GM21528 (cell line): ENCODE data around the gene MMP21.

Experiments used
- ATAC-seq: cut with Tn5 transposase; IDR thresholded peaks from one replicate; pipeline ENCODE4 v1.9.1; 2021; ENCODE audit warnings: mild to moderate bottlenecking, moderate library complexity; ENCODE audit not compliant: unreplicated experiment, low FRiP score

The MMP21 gene

DNA sequence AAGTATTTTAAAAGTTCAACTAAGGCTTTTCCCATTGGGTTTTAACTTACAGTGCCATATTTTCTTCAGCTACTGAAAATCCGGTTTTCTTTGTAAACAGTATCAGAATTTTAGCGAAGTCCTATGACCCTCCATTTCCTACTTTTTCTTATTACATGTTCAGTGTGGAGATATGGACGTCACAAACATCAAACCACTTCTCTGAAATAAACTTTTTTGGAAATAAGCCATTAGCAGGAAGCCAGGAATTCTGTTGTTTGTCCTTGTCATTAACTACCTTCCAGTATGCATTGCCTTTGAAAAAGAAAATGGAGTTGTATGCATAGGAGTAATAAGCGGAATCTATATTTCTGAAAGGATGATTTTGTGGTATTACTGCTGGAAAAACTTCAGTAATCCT lies 9.1 kb downstream of the MMP21 start:
- no peak for ATAC-seq

- ATAC-seq, result no peak
Measured at GRCh38 chr10:125765835-125766234, 9.8 kb downstream of the MMP21 start.

DNA sequence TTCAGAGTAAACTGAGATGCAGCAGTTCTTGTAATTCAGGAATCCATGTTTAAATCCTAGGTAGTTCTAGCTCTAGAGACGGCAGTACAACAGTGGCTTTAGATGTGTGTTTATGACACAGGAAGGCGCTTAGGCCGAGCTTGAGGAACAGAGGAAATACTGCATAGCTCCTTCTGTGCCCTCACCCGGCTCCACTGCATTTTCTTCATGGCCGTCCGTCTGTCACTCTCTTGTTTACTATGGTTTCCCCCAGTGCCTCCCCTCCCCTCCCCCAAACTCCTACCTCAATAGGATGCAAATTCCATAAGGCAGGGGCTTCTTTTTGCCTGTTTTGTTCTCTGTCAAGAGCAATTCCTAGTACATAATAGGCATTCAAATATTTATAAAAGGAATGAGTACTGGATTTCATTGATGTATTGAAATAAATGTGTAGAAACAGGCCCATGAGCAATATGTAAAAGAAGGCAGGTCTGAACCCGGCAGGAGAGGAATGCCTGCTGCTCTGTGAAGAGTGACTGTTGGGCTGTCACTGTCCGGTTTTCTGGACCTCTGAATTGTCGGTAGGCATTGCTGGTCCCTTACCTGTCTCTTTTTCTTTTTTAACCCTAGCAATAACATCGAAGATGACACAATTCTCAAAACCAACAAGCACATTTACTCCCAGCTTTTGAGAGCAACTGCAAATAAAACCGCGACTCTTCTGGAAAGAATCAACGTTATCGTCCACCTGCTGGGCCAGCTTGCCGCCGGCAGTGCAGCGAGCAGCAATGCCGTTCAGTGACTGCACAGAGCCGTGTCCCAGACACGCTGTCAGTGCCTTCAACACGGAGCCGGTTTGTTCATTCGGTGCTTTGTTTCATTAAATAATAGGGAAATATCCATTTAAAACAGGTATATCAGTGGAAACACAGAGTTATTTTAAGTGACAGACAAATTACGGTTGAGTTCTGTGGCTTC lies 12.7 kb downstream of the MMP21 start:
- ATAC-seq, result no peak

GRCh38 chr10:125761961-125762360 lies 13.7 kb downstream of the MMP21 start:
- no peak for ATAC-seq

- ATAC-seq, result no peak
Measured at GRCh38 chr10:125757742-125758141, 17.9 kb downstream of the MMP21 start.

DNA sequence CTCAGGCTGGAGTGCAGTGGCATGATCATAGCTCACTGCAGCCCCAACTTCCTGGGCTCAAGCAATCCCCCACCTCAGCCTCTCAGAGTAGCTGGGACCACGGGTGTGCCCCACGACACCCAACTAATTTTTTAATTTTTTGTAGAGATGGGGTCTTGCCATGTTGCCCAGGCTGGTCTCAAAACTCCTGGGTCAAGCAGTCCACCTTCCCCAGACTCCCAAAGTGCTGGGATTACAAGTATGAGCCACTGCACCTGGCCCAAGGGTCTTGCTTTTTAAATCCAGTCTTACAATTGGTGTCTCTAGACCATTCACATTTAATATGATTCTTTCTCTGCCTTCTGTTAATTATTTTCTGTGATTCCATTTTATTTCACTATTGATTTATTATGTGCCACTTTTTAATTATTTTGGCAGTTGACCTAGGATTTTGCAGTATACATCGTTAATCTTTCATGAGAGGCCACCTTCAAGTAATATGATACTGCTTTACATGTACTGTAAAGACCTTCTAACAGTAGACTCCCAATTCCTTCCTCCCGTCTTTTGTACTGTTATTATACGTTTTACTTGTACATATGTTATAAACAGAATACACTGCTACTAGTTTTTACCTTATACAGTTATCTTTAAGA lies 18.7 kb downstream of the MMP21 start:
- ATAC-seq, result no peak

DNA sequence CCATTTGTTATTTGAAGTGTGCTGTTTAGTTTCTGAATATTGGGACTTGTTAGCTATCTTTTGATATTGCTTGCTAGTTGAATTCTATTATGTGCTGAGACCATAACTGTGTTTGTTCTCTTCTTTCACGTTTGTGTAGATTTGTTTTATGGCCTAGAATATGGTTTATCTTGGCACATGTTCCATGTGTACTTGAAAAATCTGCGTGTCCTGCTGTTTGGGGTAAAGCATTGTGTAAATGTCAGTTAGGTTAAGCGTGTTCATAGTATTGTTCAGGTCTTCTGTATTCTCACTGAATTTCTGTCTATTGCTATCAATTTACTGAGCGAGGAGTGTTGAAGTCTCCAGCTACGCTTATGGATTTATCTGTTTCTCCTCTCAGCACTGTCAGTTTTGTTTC lies 19.4 kb downstream of the MMP21 start:
- ATAC-seq, result no peak

GRCh38 chr10:125747417-125747816 lies 28.2 kb downstream of the MMP21 start:
- ATAC-seq, result no peak

DNA sequence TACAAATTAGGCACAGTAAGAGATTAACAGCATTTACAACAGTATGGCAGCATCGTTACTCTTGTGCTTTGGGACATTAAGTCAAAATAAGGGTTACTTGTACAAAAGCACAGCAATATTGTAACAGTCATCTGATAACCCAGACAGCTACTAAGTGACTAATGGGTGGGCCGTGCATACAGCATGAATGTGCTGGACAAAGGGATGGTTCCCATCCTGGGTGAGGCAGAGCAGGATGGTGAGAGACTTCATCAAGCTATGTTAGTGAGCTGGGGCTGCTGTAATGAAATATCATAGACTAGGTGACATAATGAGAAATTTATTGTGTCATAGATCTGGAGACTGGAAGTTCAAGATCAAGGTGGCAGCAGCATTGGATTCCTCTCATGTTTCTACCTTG lies 30.7 kb downstream of the MMP21 start:
- ATAC-seq, result no peak

GRCh38 chr10:125742465-125742864 lies 33.2 kb downstream of the MMP21 start:
- no peak for ATAC-seq

DNA sequence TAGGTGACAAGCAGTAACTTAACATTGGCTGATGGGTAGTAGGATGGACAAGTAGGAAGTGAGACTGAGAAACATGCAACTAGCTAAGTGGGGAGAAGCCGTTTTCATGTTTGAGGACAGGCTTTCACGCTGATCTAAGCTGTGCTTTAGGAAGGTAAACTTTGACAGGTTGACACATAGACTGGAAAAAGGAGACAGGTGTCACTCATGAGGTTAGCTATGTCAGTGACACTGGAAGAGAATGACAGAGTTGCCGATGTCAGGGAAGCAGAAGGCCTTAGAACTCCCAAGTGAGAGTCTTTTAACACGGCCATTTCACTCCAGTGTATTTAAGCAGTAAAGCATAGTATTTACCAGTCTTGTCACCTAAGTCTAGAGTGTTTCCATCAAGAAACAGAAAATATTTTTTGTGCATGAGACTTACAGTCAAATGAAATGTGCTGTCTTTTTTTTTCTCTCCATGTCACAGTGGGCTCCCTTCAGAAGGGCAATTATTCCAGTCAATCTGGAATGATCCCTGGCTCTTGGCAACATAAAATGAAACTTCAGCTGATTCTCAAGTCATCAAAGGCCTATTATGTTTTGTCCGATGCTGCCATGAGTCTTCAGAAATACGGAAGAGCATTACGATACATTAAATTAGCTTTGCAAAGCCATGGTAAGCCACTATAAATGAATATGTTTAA lies 35.5 kb downstream of the MMP21 start:
- ATAC-seq, result no peak

DNA sequence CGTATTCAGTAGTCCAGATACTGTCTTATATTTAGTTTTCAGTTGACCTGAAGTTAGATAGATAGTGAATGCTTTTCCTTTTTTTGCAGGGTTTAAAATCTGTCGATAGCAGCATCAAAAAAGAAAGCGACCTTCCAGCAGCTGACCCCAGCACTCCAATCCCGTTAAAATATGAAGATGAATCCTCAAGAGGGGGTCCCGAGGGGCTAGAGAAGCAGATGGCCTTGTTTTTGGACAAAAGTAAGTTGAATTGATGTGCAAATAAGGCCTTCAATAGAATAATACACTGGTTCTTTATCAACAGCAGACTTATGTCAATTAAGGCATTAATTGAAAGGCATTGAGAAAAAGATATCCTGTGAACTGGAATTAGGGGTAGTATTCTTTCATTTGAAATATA lies 37.4 kb downstream of the MMP21 start:
- ATAC-seq, result no peak

DNA sequence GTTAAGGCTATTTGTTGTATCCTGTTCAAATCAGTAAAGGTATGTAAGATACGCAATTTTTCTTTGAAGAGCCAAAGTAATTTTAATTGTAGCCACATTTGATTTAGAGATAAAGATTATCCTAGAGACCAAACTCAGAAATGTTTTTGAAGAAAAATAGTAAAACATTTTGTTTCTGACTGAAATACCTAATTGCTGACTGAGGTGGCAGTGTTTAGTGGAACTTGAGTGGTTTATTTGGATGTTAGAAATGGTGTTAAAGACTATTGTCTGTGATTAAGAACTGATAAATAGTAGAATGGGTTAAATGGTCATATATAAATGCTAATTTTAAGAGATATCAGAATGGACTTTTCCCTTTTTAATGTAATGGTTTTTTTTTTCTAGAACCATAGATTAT lies 40.8 kb downstream of the MMP21 start:
- no peak for ATAC-seq

DNA sequence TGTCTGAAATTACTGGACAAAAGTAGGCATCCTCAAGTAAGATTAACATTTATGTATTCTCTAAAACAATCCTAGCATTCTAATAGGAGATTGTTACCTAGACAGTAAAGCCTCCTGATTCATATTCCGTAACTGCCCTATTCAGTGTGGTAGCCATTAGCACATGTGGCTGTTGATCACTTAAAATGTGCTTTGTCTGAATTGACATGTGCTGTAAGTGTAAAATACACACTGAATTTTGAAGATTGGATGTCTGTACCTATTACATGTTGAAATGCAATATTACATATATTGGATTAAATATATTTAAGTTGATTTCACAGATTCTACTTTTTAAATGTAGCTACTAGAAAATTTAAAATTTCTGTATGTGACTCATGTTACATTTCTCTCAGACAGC lies 41.5 kb downstream of the MMP21 start:
- no peak for ATAC-seq

DNA sequence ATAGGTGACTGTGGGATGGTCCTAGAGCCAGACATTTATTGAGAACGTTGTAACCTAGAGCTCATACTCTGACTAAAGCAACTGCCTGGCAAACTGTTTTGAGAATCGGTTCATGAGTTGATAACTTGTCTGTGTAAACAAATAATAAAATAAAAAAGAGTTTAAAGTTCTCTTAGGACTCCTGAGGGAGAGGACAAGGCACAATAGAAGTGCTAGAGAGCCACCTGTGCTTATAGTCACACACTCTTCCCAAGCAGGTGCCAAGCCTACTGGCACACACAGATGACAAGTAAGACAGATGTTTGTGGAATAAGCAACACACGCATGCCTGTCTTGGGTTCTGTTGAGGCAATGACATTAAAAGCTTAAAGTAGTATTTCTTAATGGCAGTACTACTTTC lies 48.2 kb downstream of the MMP21 start:
- ATAC-seq, result no peak

DNA sequence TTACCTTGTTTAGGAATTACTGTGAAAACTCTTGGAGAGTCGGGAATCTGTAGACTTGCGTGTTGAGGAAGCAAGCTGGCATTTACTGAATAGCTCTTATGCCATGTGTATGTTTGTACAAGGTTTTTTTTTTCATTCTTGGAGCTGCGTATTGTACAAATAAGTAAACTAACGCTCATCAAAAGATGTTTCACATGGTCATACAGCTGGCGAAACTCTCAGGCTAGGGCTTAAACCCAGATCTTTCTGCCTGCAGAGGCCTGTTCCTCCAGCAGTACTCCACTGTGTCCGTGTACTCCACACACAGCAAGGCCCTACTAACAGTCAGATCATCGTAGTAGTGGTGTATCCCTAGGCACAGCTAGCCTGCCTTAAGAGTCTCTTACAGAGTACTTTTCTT lies 48.7 kb downstream of the MMP21 start:
- no peak for ATAC-seq

GRCh38 chr10:125722811-125723210 lies 52.8 kb downstream of the MMP21 start:
- ATAC-seq, result no peak

DNA sequence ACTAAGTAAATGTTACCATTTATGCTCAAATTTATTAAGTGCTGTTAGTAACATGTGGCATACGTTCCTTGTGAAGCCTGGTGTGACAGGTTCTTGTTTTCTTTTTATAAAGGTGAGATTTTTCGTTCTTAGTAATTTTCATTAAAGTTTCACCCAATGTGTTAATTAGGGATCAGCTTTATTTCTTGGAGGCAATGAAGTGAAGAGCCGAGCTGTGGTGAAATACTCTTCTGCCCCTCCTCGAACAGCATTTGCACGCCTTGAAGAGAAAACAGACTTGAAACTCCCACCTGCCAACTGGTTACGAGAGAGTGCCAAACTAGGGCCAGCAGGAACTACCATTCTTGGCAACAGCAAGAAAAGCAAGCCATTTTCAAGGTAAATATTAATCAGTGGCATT lies 54.6 kb downstream of the MMP21 start:
- peak; percentile 46 for ATAC-seq

DNA sequence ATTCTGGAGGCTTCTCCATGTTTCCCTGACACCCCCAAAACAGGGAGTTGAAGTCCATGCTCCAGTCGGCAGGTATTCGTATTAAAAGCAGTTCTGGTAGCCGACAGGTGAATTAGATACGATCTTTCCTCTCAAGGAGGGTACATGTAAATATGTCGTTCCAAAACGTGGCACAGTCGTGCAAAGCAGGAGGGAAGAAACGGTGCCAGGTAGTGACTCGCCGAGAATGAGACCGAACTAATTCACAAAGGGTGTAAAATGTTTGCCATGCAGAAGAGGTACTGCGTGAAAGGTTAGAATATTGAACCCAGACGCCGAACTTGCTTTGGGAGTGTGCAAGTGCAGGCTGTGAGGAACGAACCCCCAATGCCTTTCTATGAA lies 55.6 kb downstream of the MMP21 start:
- peak; percentile 6 for ATAC-seq

DNA sequence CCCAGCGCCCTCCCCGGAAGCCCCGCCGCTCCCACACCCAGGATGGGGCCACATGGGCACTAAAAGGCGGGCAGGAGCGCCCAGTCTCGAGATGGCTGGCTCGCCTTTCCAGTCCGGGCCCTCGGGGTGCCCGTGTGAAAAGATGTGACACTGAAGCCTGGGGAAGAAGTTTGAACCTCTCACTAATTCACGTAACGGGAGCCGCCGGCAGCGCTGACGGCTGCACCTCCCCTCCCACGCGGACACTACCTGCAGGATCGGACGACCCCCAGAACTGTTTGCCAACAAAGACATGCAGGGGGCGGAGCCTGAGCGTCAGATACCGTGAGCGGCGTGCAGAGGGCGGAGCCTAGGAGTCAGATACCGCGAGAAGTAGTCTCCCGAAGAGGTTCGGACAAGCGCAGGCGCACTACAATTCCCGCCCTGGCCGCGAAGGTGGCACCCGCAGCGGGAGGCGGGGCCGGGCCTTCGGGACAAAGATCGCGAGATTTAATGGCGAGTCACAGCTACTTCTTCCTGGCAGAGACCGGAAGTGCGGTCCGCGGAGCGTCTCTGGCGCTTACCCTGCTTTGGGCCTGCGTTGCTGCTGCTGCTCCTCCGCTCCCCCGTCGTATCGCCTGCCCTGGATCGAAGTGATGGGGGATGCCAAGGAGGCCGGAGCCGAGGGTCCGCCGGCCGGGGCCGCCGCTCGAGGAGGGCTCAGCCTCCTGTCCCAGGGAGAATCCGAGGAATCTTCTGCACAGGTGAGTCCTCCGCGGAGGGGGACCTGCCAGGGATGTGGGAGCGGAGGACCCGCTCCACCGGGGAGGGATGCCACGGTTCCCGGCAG lies 56.2 kb downstream of the MMP21 start, which contains the start of gene EDRF1:
Gene EDRF1, plus strand, starts transcription at position 537 of the 829 bp plus-strand sequence. Its CDS starts 99 bp downstream, at position 636.
- ATAC-seq, result peak; percentile 94
